Lung (tissue), 12 donors: ENCODE results near the gene CXCR3. TPM values are rescaled to one million over a fixed set of nuclear protein-coding genes. Genes with fewer than 3 reads are reported as not detected.

ENCODE experiments used
- ATAC-seq: fragments of 200-7000 bp; cut with Tn5 transposase; one replicate; pipeline ENCODE4 v1.9.1; 2020; ENCODE audit warnings: moderate number of reproducible peaks; ENCODE audit not compliant: insufficient read depth, low FRiP score
- DNase-seq, 3 donors: peaks; one replicate each; pipeline ENCODE4 v3.0.0-alpha.2; 2013 to 2017
- H3K27ac ChIP-seq, 2 donors: one replicate each; pipeline ENCODE4 v1.5.1; 2013; ENCODE audit warnings: mild to moderate bottlenecking in 2 of 2, moderate library complexity in 2 of 2, control low read depth in 1 of 2, inconsistent platforms in 1 of 2, low read depth in 1 of 2, low read length in 1 of 2
- H3K27me3 ChIP-seq, 3 donors: one replicate each; pipeline ENCODE4 v1.5.1; 2013; ENCODE audit warnings: low read length in 2 of 3; ENCODE audit not compliant: control insufficient read depth in 3 of 3, insufficient read depth in 3 of 3
- H3K36me3 ChIP-seq, 4 donors: one replicate each; pipeline ENCODE4 v1.5.1; 2013; ENCODE audit warnings: low read length in 4 of 4, mild to moderate bottlenecking in 1 of 4, moderate library complexity in 1 of 4; ENCODE audit not compliant: control insufficient read depth in 4 of 4, insufficient read depth in 4 of 4
- H3K4me1 ChIP-seq, 5 donors: one replicate each; pipeline ENCODE4 v1.5.1; 2013; ENCODE audit warnings: low read length in 5 of 5, mild to moderate bottlenecking in 2 of 5, moderate library complexity in 1 of 5; ENCODE audit not compliant: control insufficient read depth in 5 of 5, insufficient read depth in 5 of 5
- H3K4me3 ChIP-seq: one replicate; pipeline ENCODE4 v1.5.1; 2013; ENCODE audit warnings: mild to moderate bottlenecking, control low read depth, moderate library complexity
- H3K9ac ChIP-seq, 2 donors: one replicate each; pipeline ENCODE4 v1.5.1; 2013; ENCODE audit warnings: low read length in 2 of 2, control low read depth in 1 of 2; ENCODE audit not compliant: insufficient read depth in 1 of 2
- H3K9me3 ChIP-seq, 4 donors: one replicate each; pipeline ENCODE4 v1.5.1; 2013; ENCODE audit warnings: low read length in 3 of 4, mild to moderate bottlenecking in 1 of 4, moderate library complexity in 1 of 4; ENCODE audit not compliant: control insufficient read depth in 4 of 4, insufficient read depth in 3 of 4
- CTCF ChIP-seq: IDR thresholded peaks from 2 replicates; pipeline ENCODE4 v1.5.1; 2012; ENCODE audit warnings: mild to moderate bottlenecking; ENCODE audit errors: control extremely low read depth, extremely low read depth
- WGBS, 2 donors: extraction: QIAGEN DNeasy Blood & Tissue Kit; methylation state at CpG; one replicate each; pipeline ENCODE4 v1.1.7; 2013; 5-methylcytosine and 5-hydroxymethylcytosine counted together
- polyA plus RNA-seq, 2 donors: library from polyadenylated mRNA; stranded (reverse); fragments of 200-250 nt; gene quantifications; one replicate each; pipeline ENCODE4 v1.2.1, GENCODE V29; 2013
- total RNA-seq, 2 donors: library from RNA; depleted of rRNA in 1 of 2; stranded (reverse); fragments of >200 nt in 1 of 2; gene quantifications; one replicate each; pipeline ENCODE4 v1.2.1, GENCODE V29; 2014 to 2021
- donor health status: control.
- donor health status: control.
- donor health status: Bipolar disorder and iron deficiency.
- donor health status: healthy.
- donor health status: DM: yes; HTN: yes; CAD: no.

CXCR3 gene
- total and polyA plus RNA-seq, 4 donors = 0.40 to 0.87 (median 0.68) TPM

- WGBS, 2 donors = 89 to 91% methylated on average over 3 of the region's 3 CpGs
- DNase-seq = no peak
- H3K9ac ChIP-seq = no peak overlapping the region
- peaks cover 0 to 3% (median 0%) of the 10 kb centered on the region in 4 donors for H3K9me3 ChIP-seq
- peaks cover 0 to 10% (median 6%) of the 10 kb centered on the region in 5 donors for H3K4me1 ChIP-seq
- ATAC-seq = no peak
- no peak overlapping the region for H3K27ac ChIP-seq
- TF ChIP-seq CTCF = no peak
- no peaks in the 10 kb centered on the region for H3K27me3 ChIP-seq
- H3K36me3 ChIP-seq = no peaks in the 10 kb centered on the region
- H3K4me3 ChIP-seq = no peak overlapping the region
Measured at GRCh38 chrX:71623714-71624113, 5.4 kb upstream of the CXCR3 start.

GRCh38 chrX:71622576-71623450 lies 4.5 kb upstream of the CXCR3 start:
- Histone ChIP-seq H3K4me3 (no peak overlapping the region), H3K9me3 (peaks cover 0 to 1% (median 0%) of the 10 kb centered on the region in 4 donors), H3K27me3 (no peaks in the 10 kb centered on the region), H3K4me1 (peaks cover 0 to 10% (median 6%) of the 10 kb centered on the region in 5 donors), H3K9ac (no peak overlapping the region), H3K27ac (peak overlapping the region in 1 of 2 donors; percentile 59), H3K36me3 (no peaks in the 10 kb centered on the region)
- peak; percentile 86 for ATAC-seq
- DNase-seq = peak; percentile 86 to 92 (median 89)
- 23 to 29% methylated on average over 13 of the region's 13 CpGs for WGBS, 2 donors
- no peak for TF ChIP-seq CTCF

- Histone ChIP-seq H3K4me3 (no peak overlapping the region), H3K36me3 (no peaks in the 10 kb centered on the region), H3K27ac (peak overlapping the region in 1 of 2 donors; percentile 59), H3K9ac (no peak overlapping the region), H3K4me1 (peaks cover 0 to 12% (median 6%) of the 10 kb centered on the region in 5 donors), H3K27me3 (no peaks in the 10 kb centered on the region), H3K9me3 (peaks cover 0 to 1% (median 0%) of the 10 kb centered on the region in 4 donors)
- peak in 1 of 3 donors; percentile 23 for DNase-seq
- no peak for ATAC-seq
- TF ChIP-seq CTCF = no peak
- 86 to 92% methylated on average over 9 of the region's 9 CpGs for WGBS, 2 donors
Measured at GRCh38 chrX:71622032-71622575, 3.8 kb upstream of the CXCR3 start.
